Measurements from ENCODE around the gene PGP.

Gene PGP

GRCh38 chr16:2212362-2213324 lies 2.0 kb downstream of the PGP start:
- Histone ChIP-seq H3K36me3 (ENCODE audit: control insufficient read depth, insufficient read depth, low read length) (peaks cover 32% of the 10 kb centered on the region), H3K27me3 (ENCODE audit: control insufficient read depth, insufficient read depth, low read length) (no peaks in the 10 kb centered on the region), H3K9ac (ENCODE audit: low read depth, low read length) (no peak overlapping the region), H3K27ac (ENCODE audit: low read depth, low read length) (no peak overlapping the region), H3K4me3 (ENCODE audit: low read depth, low read length) (peak overlapping the region; percentile 91), H3K9me3 (ENCODE audit: control insufficient read depth, insufficient read depth, low read length) (no peaks in the 10 kb centered on the region), H3K4me1 (ENCODE audit: control insufficient read depth, insufficient read depth, low read length) (peaks cover 6% of the 10 kb centered on the region; the same call in 1 of the 2 replicates)

GRCh38 chr16:2211923-2212347 lies 2.7 kb downstream of the PGP start:
- Histone ChIP-seq H3K9me3 (ENCODE audit: control insufficient read depth, insufficient read depth, low read length) (no peaks in the 10 kb centered on the region), H3K27me3 (ENCODE audit: control insufficient read depth, insufficient read depth, low read length) (no peaks in the 10 kb centered on the region), H3K9ac (ENCODE audit: low read depth, low read length) (no peak overlapping the region), H3K4me3 (ENCODE audit: low read depth, low read length) (no peak overlapping the region), H3K27ac (ENCODE audit: low read depth, low read length) (no peak overlapping the region), H3K4me1 (ENCODE audit: control insufficient read depth, insufficient read depth, low read length) (peaks cover 6% of the 10 kb centered on the region; the same call in 1 of the 2 replicates), H3K36me3 (ENCODE audit: control insufficient read depth, insufficient read depth, low read length) (peaks cover 39% of the 10 kb centered on the region)

- Histone ChIP-seq H3K27ac (ENCODE audit: low read depth, low read length) (peak within 1 kb of the TSS; percentile 14), H3K9ac (ENCODE audit: low read depth, low read length) (no peak within 1 kb of the TSS), H3K36me3 (ENCODE audit: control insufficient read depth, insufficient read depth, low read length) (peaks cover 45% of the 10 kb centered on the region), H3K4me1 (ENCODE audit: control insufficient read depth, insufficient read depth, low read length) (peaks cover 6% of the 10 kb centered on the region; the same call in 1 of the 2 replicates), H3K27me3 (ENCODE audit: control insufficient read depth, insufficient read depth, low read length) (no peaks in the 10 kb centered on the region), H3K4me3 (ENCODE audit: low read depth, low read length) (no peak within 1 kb of the TSS), H3K9me3 (ENCODE audit: control insufficient read depth, insufficient read depth, low read length) (no peaks in the 10 kb centered on the region)
Observed at GRCh38 chr16:2210386-2211365, 4.0 kb downstream of the PGP start, which contains the start of gene BRICD5. BRICD5 (minus strand) TSS chr16:2210863; CDS start chr16:2210833, 30 bp downstream.

DNA sequence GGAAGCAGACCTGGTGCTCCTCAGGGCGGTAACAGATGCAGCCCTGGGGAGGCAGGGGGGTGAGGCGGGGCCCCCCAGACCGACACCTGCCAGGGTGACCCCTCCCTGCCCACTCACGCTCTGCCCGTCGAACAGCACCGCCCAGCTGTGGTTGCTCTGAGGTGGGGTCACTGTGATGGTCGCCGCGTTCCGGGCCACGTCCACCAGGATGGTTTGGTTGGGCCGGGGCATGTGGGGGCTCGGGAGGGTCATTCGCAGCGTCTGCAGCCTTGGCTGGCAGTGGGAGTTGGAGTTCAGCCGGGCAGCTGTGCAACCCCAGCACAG lies 4.7 kb downstream of the PGP start:
- Histone ChIP-seq H3K4me1 (ENCODE audit: control insufficient read depth, insufficient read depth, low read length) (peaks cover 6% of the 10 kb centered on the region; the same call in 1 of the 2 replicates), H3K27me3 (ENCODE audit: control insufficient read depth, insufficient read depth, low read length) (no peaks in the 10 kb centered on the region), H3K27ac (ENCODE audit: low read depth, low read length) (no peak overlapping the region), H3K9ac (ENCODE audit: low read depth, low read length) (no peak overlapping the region), H3K36me3 (ENCODE audit: control insufficient read depth, insufficient read depth, low read length) (peaks cover 45% of the 10 kb centered on the region), H3K4me3 (ENCODE audit: low read depth, low read length) (no peak overlapping the region), H3K9me3 (ENCODE audit: control insufficient read depth, insufficient read depth, low read length) (no peaks in the 10 kb centered on the region)

GRCh38 chr16:2209258-2210008 lies 5.2 kb downstream of the PGP start:
- no peak overlapping the region for H3K9ac ChIP-seq (ENCODE audit: low read depth, low read length)
- H3K4me3 ChIP-seq (ENCODE audit: low read depth, low read length), result no peak overlapping the region
- no peaks in the 10 kb centered on the region for H3K27me3 ChIP-seq (ENCODE audit: control insufficient read depth, insufficient read depth, low read length)
- peaks cover 45% of the 10 kb centered on the region for H3K36me3 ChIP-seq (ENCODE audit: control insufficient read depth, insufficient read depth, low read length)
- H3K27ac ChIP-seq (ENCODE audit: low read depth, low read length), result no peak overlapping the region
- H3K4me1 ChIP-seq (ENCODE audit: control insufficient read depth, insufficient read depth, low read length), result peaks cover 6% of the 10 kb centered on the region; the same call in 1 of the 2 replicates
- no peaks in the 10 kb centered on the region for H3K9me3 ChIP-seq (ENCODE audit: control insufficient read depth, insufficient read depth, low read length)

GRCh38 chr16:2208772-2209171 lies 5.9 kb downstream of the PGP start:
- Histone ChIP-seq H3K9me3 (ENCODE audit: control insufficient read depth, insufficient read depth, low read length) (no peaks in the 10 kb centered on the region), H3K36me3 (ENCODE audit: control insufficient read depth, insufficient read depth, low read length) (peaks cover 45% of the 10 kb centered on the region), H3K27me3 (ENCODE audit: control insufficient read depth, insufficient read depth, low read length) (no peaks in the 10 kb centered on the region), H3K27ac (ENCODE audit: low read depth, low read length) (no peak overlapping the region), H3K4me1 (ENCODE audit: control insufficient read depth, insufficient read depth, low read length) (peaks cover 6% of the 10 kb centered on the region; the same call in 1 of the 2 replicates), H3K9ac (ENCODE audit: low read depth, low read length) (no peak overlapping the region), H3K4me3 (ENCODE audit: low read depth, low read length) (no peak overlapping the region)

DNA sequence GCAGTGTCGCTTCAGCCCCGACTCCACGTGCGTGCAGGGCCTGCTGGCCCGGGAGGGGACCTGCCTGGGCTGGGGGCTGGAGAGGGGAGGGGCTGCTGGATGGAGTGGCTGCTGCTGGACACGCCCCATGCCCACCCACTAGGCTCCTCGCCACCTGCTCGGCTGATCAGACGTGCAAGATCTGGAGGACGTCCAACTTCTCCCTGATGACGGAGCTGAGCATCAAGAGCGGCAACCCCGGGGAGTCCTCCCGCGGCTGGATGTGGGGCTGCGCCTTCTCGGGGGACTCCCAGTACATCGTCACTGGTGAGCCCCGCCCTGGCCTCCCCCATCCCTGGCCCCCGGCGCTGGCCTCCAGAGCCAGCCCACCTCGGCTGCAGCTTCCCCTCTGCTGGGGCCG lies 6.3 kb downstream of the PGP start:
- Histone ChIP-seq H3K27me3 (ENCODE audit: control insufficient read depth, insufficient read depth, low read length) (no peaks in the 10 kb centered on the region), H3K4me1 (ENCODE audit: control insufficient read depth, insufficient read depth, low read length) (peaks cover 5% of the 10 kb centered on the region; the same call in 1 of the 2 replicates), H3K4me3 (ENCODE audit: low read depth, low read length) (no peak overlapping the region), H3K9me3 (ENCODE audit: control insufficient read depth, insufficient read depth, low read length) (no peaks in the 10 kb centered on the region), H3K9ac (ENCODE audit: low read depth, low read length) (no peak overlapping the region), H3K27ac (ENCODE audit: low read depth, low read length) (no peak overlapping the region), H3K36me3 (ENCODE audit: control insufficient read depth, insufficient read depth, low read length) (peaks cover 45% of the 10 kb centered on the region)

GRCh38 chr16:2207872-2208271 lies 6.8 kb downstream of the PGP start:
- H3K9ac ChIP-seq (ENCODE audit: low read depth, low read length), result no peak overlapping the region
- no peak overlapping the region for H3K4me3 ChIP-seq (ENCODE audit: low read depth, low read length)
- H3K27me3 ChIP-seq (ENCODE audit: control insufficient read depth, insufficient read depth, low read length), result no peaks in the 10 kb centered on the region
- H3K9me3 ChIP-seq (ENCODE audit: control insufficient read depth, insufficient read depth, low read length), result no peaks in the 10 kb centered on the region
- H3K4me1 ChIP-seq (ENCODE audit: control insufficient read depth, insufficient read depth, low read length), result 0 out of 2 replicates have a peak, but pooled peaks cover under 1% of the 10 kb centered on the region
- no peak overlapping the region for H3K27ac ChIP-seq (ENCODE audit: low read depth, low read length)
- H3K36me3 ChIP-seq (ENCODE audit: control insufficient read depth, insufficient read depth, low read length), result peaks cover 41% of the 10 kb centered on the region

- Histone ChIP-seq H3K36me3 (ENCODE audit: control insufficient read depth, insufficient read depth, low read length) (peaks cover 31% of the 10 kb centered on the region), H3K9me3 (ENCODE audit: control insufficient read depth, insufficient read depth, low read length) (no peaks in the 10 kb centered on the region), H3K4me3 (ENCODE audit: low read depth, low read length) (no peak overlapping the region), H3K9ac (ENCODE audit: low read depth, low read length) (no peak overlapping the region), H3K27me3 (ENCODE audit: control insufficient read depth, insufficient read depth, low read length) (no peaks in the 10 kb centered on the region), H3K27ac (ENCODE audit: low read depth, low read length) (no peak overlapping the region), H3K4me1 (ENCODE audit: control insufficient read depth, insufficient read depth, low read length) (no peaks in the 10 kb centered on the region)
Observed at GRCh38 chr16:2206780-2207433, 7.7 kb downstream of the PGP start.

- Histone ChIP-seq H3K9me3 (ENCODE audit: control insufficient read depth, insufficient read depth, low read length) (no peaks in the 10 kb centered on the region), H3K27me3 (ENCODE audit: control insufficient read depth, insufficient read depth, low read length) (no peaks in the 10 kb centered on the region), H3K4me3 (ENCODE audit: low read depth, low read length) (peak overlapping the region; percentile 87), H3K27ac (ENCODE audit: low read depth, low read length) (no peak overlapping the region), H3K9ac (ENCODE audit: low read depth, low read length) (no peak overlapping the region), H3K4me1 (ENCODE audit: control insufficient read depth, insufficient read depth, low read length) (no peaks in the 10 kb centered on the region), H3K36me3 (ENCODE audit: control insufficient read depth, insufficient read depth, low read length) (peaks cover 31% of the 10 kb centered on the region)
Observed at GRCh38 chr16:2206420-2206779, 8.2 kb downstream of the PGP start.

All from HUES48 (cell line).